ENCODE results near the gene ZSWIM4. TPM values are rescaled to one million over a fixed set of nuclear protein-coding genes. Genes with fewer than 3 reads are reported as not detected.

ZSWIM4 gene
- total RNA-seq, 2 experiments from 2014 or later: 5.0 to 10.8 TPM

- POLR2A ChIA-PET: interaction anchor here (1.0 kb wide), 1 partner anchor 29 kb away, joined by 3 read pairs; no protein-coding TSS in a partner anchor
Measured at GRCh38 chr19:13826652-13827235, 31.5 kb downstream of the ZSWIM4 start.

GRCh38 chr19:13827656-13828055 lies 32.4 kb downstream of the ZSWIM4 start:
- H3K4me1 ChIP-seq (ENCODE audit: insufficient read depth, low read length, poor library complexity, severe bottlenecking): peaks cover 9% of the 10 kb centered on the region
- BruUV-seq (replicated peaks): no TSS peak
- ChIA-PET POLR2A (no interaction called here), CTCF (ENCODE audit: unreplicated experiment) (no interaction called here)
- TF ChIP-seq CTCF (conservative IDR thresholded peaks at IDR 0.05; ENCODE audit: low read length): no peak
- TF ChIP-seq EZH2phosphoT487 (IDR thresholded peaks at IDR 0.05; ENCODE audit: borderline replicate concordance, low read depth, low read length): no peak
- H3K79me2 ChIP-seq (ENCODE audit: insufficient read depth, low read depth, low read length): no peaks in the 10 kb centered on the region
- no peak overlapping the region for H3K4me3 ChIP-seq (ENCODE audit: low read depth, low read length, poor library complexity, severe bottlenecking)
- no peak overlapping the region for H3K4me2 ChIP-seq (ENCODE audit: low read length)
- no peaks in the 10 kb centered on the region for H3K9me2 ChIP-seq (ENCODE audit: insufficient read depth, low read length)
- no peak overlapping the region for H2AFZ ChIP-seq (ENCODE audit: low read length)
- no peaks in the 10 kb centered on the region for H4K20me1 ChIP-seq (ENCODE audit: insufficient read depth, low read length)
- no peak overlapping the region for H3K27ac ChIP-seq (ENCODE audit: low read depth, low read length, poor library complexity, severe bottlenecking)
- no peak for DNase-seq (ENCODE audit: low spot score)
- no peaks in the 10 kb centered on the region for H3K36me3 ChIP-seq (ENCODE audit: insufficient read depth, low read length)
- H3K9me3 ChIP-seq (ENCODE audit: low read length): no peaks in the 10 kb centered on the region
- intact Hi-C loops (cut with micrococcal nuclease; ENCODE audit: unreplicated experiment): no loop called here

More at GRCh38 chr19:13826652-13827235, 31.5 kb downstream of the ZSWIM4 start:
- Histone ChIP-seq H2AFZ (ENCODE audit: low read length) (no peak overlapping the region), H3K36me3 (ENCODE audit: insufficient read depth, low read length) (no peaks in the 10 kb centered on the region), H3K79me2 (ENCODE audit: insufficient read depth, low read depth, low read length) (no peaks in the 10 kb centered on the region), H3K4me3 (ENCODE audit: low read depth, low read length, poor library complexity, severe bottlenecking) (no peak overlapping the region), H3K9me3 (ENCODE audit: low read length) (no peaks in the 10 kb centered on the region), H3K27ac (ENCODE audit: low read depth, low read length, poor library complexity, severe bottlenecking) (no peak overlapping the region), H3K9me2 (ENCODE audit: insufficient read depth, low read length) (no peaks in the 10 kb centered on the region), H4K20me1 (ENCODE audit: insufficient read depth, low read length) (no peaks in the 10 kb centered on the region), H3K4me2 (ENCODE audit: low read length) (no peak overlapping the region), H3K4me1 (ENCODE audit: insufficient read depth, low read length, poor library complexity, severe bottlenecking) (peaks cover 19% of the 10 kb centered on the region)
- no peak for DNase-seq (ENCODE audit: low spot score)
- intact Hi-C loops (cut with micrococcal nuclease; ENCODE audit: unreplicated experiment): no loop called here
- BruUV-seq (replicated peaks): no TSS peak
- no peak for TF ChIP-seq EZH2phosphoT487 (IDR thresholded peaks at IDR 0.05; ENCODE audit: borderline replicate concordance, low read depth, low read length)
- no peak for TF ChIP-seq CTCF (conservative IDR thresholded peaks at IDR 0.05; ENCODE audit: low read length)
- CTCF ChIA-PET (ENCODE audit: unreplicated experiment): no interaction called here

- intact Hi-C loops (cut with micrococcal nuclease; ENCODE audit: unreplicated experiment): loop anchor here (10.0 kb wide), 2 partner anchors 45 to 665 kb away; no protein-coding TSS in a partner anchor
- no peak for TF ChIP-seq CTCF (conservative IDR thresholded peaks at IDR 0.05; ENCODE audit: low read length)
- no peak for TF ChIP-seq EZH2phosphoT487 (IDR thresholded peaks at IDR 0.05; ENCODE audit: borderline replicate concordance, low read depth, low read length)
- BruUV-seq (replicated peaks): no TSS peak
- no peaks in the 10 kb centered on the region for H4K20me1 ChIP-seq (ENCODE audit: insufficient read depth, low read length)
- no peaks in the 10 kb centered on the region for H3K9me3 ChIP-seq (ENCODE audit: low read length)
- no peak overlapping the region for H3K4me3 ChIP-seq (ENCODE audit: low read depth, low read length, poor library complexity, severe bottlenecking)
- H2AFZ ChIP-seq (ENCODE audit: low read length): no peak overlapping the region
- no peaks in the 10 kb centered on the region for H3K79me2 ChIP-seq (ENCODE audit: insufficient read depth, low read depth, low read length)
- POLR2A ChIA-PET: no interaction called here
- H3K4me2 ChIP-seq (ENCODE audit: low read length): no peak overlapping the region
- no peak overlapping the region for H3K27ac ChIP-seq (ENCODE audit: low read depth, low read length, poor library complexity, severe bottlenecking)
- no peaks in the 10 kb centered on the region for H3K36me3 ChIP-seq (ENCODE audit: insufficient read depth, low read length)
- H3K4me1 ChIP-seq (ENCODE audit: insufficient read depth, low read length, poor library complexity, severe bottlenecking): peaks cover 15% of the 10 kb centered on the region
- CTCF ChIA-PET (ENCODE audit: unreplicated experiment): no interaction called here
- H3K9me2 ChIP-seq (ENCODE audit: insufficient read depth, low read length): no peaks in the 10 kb centered on the region
- DNase-seq (ENCODE audit: low spot score): no peak
Measured at GRCh38 chr19:13830114-13830740, 35.0 kb downstream of the ZSWIM4 start.
